OCI-LY7 (cell line): ENCODE measurements around the gene RFX2. TPM values are rescaled to one million over a fixed set of nuclear protein-coding genes. Genes with fewer than 3 reads are reported as not detected.

Experiments
- BruUV-seq: library from RNA; stranded (reverse); fragments of 400-500 nt; replicated peaks from 2 replicates; lab custom pipeline; 2021; lab: Mats Ljungman, UMichigan
- CTCF ChIA-PET: fragments of 300-600 bp; sonication (Branson Sonifier 250); formaldehyde crosslinking; loops from one replicate; lab custom pipeline; 2022; ENCODE audit warnings: antibody characterized with exemption; ENCODE audit not compliant: unreplicated experiment; lab: Charles Lee
- POLR2A ChIA-PET: fragments of 300-600 bp; sonication (Branson Sonifier 250); formaldehyde crosslinking; loops from one replicate; lab custom pipeline; 2022; ENCODE audit warnings: antibody characterized with exemption; lab: Charles Lee
- DNase-seq: peaks from one replicate; pipeline ENCODE4 v3.0.0-alpha.2; 2015; ENCODE audit warnings: low spot score
- H2AFZ ChIP-seq: fragments of 200-600 bp; sonication (generic), shearing (Covaris generic); 2 replicates; pipeline ENCODE4 v1.6.1; 2014; ENCODE audit warnings: mild to moderate bottlenecking, antibody characterized with exemption, low read length, moderate library complexity
- H3K27ac ChIP-seq: fragments of 200-600 bp; sonication (generic); 2 replicates; pipeline ENCODE4 v1.5.1; 2014; ENCODE audit warnings: mixed run types, low read depth, mild to moderate bottlenecking, moderate library complexity, low read length, inconsistent platforms; ENCODE audit not compliant: poor library complexity, severe bottlenecking
- H3K36me3 ChIP-seq: fragments of 200-600 bp; sonication (generic); 2 replicates; pipeline ENCODE4 v1.6.1; 2014; ENCODE audit warnings: mild to moderate bottlenecking, antibody characterized with exemption, low read length, moderate library complexity, mixed read lengths; ENCODE audit not compliant: insufficient read depth
- H3K4me1 ChIP-seq: fragments of 200-600 bp; sonication (generic); 2 replicates; pipeline ENCODE4 v1.5.1; 2014; ENCODE audit warnings: mild to moderate bottlenecking, low read length; ENCODE audit not compliant: insufficient read depth, poor library complexity, severe bottlenecking
- H3K4me2 ChIP-seq: fragments of 200-600 bp; sonication (generic); 2 replicates; pipeline ENCODE4 v1.6.1; 2014; ENCODE audit warnings: mild to moderate bottlenecking, low read length
- H3K4me3 ChIP-seq: fragments of 200-600 bp; sonication (generic); 2 replicates; pipeline ENCODE4 v1.5.1; 2014; ENCODE audit warnings: mild to moderate bottlenecking, low read depth, low read length; ENCODE audit not compliant: poor library complexity, severe bottlenecking
- H3K79me2 ChIP-seq: fragments of 200-600 bp; sonication (generic); 2 replicates; pipeline ENCODE4 v1.6.1; 2016; ENCODE audit warnings: low read depth, mild to moderate bottlenecking, low read length, moderate library complexity, mixed read lengths; ENCODE audit not compliant: insufficient read depth
- H3K9me2 ChIP-seq: fragments of 200-600 bp; sonication (generic); 2 replicates; pipeline ENCODE4 v1.6.1; 2016; ENCODE audit warnings: mild to moderate bottlenecking, low read length, mixed read lengths; ENCODE audit not compliant: insufficient read depth
- H3K9me3 ChIP-seq: fragments of 200-600 bp; sonication (generic); 2 replicates; pipeline ENCODE4 v1.6.1; 2014; ENCODE audit warnings: mild to moderate bottlenecking, mixed run types, low read length, mixed read lengths
- H4K20me1 ChIP-seq: fragments of 200-600 bp; sonication (generic); 2 replicates; pipeline ENCODE4 v1.6.1; 2014; ENCODE audit warnings: mild to moderate bottlenecking, antibody characterized with exemption, low read length, moderate library complexity, mixed read lengths; ENCODE audit not compliant: insufficient read depth
- EZH2phosphoT487 ChIP-seq: fragments of 200-600 bp; sonication (generic); IDR thresholded peaks from 2 replicates; pipeline ENCODE4 v1.6.1; 2018; ENCODE audit warnings: low read depth, borderline replicate concordance, mild to moderate bottlenecking, mixed run types, antibody characterized with exemption, low read length, moderate library complexity, mixed read lengths
- intact Hi-C: fragments of 100-400 bp; cut with micrococcal nuclease; formaldehyde crosslinking; loops from one replicate; pipeline ENCODE4 v1.10.0; 2022; ENCODE audit not compliant: unreplicated experiment
- total RNA-seq, 2 experiments: library from RNA; depleted of rRNA in 1 of 2; stranded (reverse); fragments of >200 nt in 1 of 2; shearing (Covaris generic) in 1 of 2; gene quantifications; 2 replicates each; pipeline ENCODE4 v1.2.3, GENCODE V29; 2014 to 2022
- TF ChIP-seq, protein P1 (sequence below): fragments of 200-600 bp; sonication (generic); conservative IDR thresholded peaks from 2 replicates; pipeline ENCODE4 v1.5.1; 2014; ENCODE audit warnings: mild to moderate bottlenecking, antibody characterized with exemption, low read length, moderate library complexity, mixed read lengths

The RFX2 gene
- total RNA-seq, 2 experiments from 2014 or later: 11.0 to 11.8 TPM

GRCh38 chr19:5956323-5956722 is 154.0 kb downstream of the RFX2 start:
- Histone ChIP-seq H3K9me2 (no peaks in the 10 kb centered on the region), H4K20me1 (no peaks in the 10 kb centered on the region; the same call in 1 of the 2 replicates), H3K4me3 (no peak overlapping the region), H3K4me2 (no peak overlapping the region), H3K9me3 (no peaks in the 10 kb centered on the region), H3K79me2 (peaks cover 97% of the 10 kb centered on the region), H2AFZ (no peak overlapping the region), H3K36me3 (peaks cover 27% of the 10 kb centered on the region; the same call in 1 of the 2 replicates), H3K27ac (peak overlapping the region; percentile 6), H3K4me1 (peaks cover 56% of the 10 kb centered on the region)
- ChIA-PET POLR2A (no interaction called here), CTCF (no interaction called here)
- no peak for DNase-seq
- no TSS peak for BruUV-seq
- intact Hi-C loops: no loop called here
- TF ChIP-seq, protein P1, sequence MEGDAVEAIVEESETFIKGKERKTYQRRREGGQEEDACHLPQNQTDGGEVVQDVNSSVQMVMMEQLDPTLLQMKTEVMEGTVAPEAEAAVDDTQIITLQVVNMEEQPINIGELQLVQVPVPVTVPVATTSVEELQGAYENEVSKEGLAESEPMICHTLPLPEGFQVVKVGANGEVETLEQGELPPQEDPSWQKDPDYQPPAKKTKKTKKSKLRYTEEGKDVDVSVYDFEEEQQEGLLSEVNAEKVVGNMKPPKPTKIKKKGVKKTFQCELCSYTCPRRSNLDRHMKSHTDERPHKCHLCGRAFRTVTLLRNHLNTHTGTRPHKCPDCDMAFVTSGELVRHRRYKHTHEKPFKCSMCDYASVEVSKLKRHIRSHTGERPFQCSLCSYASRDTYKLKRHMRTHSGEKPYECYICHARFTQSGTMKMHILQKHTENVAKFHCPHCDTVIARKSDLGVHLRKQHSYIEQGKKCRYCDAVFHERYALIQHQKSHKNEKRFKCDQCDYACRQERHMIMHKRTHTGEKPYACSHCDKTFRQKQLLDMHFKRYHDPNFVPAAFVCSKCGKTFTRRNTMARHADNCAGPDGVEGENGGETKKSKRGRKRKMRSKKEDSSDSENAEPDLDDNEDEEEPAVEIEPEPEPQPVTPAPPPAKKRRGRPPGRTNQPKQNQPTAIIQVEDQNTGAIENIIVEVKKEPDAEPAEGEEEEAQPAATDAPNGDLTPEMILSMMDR: no peak
- no peak for TF ChIP-seq EZH2phosphoT487

GRCh38 chr19:5955636-5955935 is 154.7 kb downstream of the RFX2 start:
- no peak overlapping the region for H3K27ac ChIP-seq
- peaks cover 98% of the 10 kb centered on the region for H3K79me2 ChIP-seq
- H2AFZ ChIP-seq: no peak overlapping the region
- no peak overlapping the region for H3K4me2 ChIP-seq
- intact Hi-C loops: no loop called here
- no peak for TF ChIP-seq EZH2phosphoT487
- TF ChIP-seq, protein P1: no peak
- ChIA-PET POLR2A (no interaction called here), CTCF (no interaction called here)
- H3K9me3 ChIP-seq: no peaks in the 10 kb centered on the region
- peaks cover 63% of the 10 kb centered on the region for H3K4me1 ChIP-seq
- H3K9me2 ChIP-seq: no peaks in the 10 kb centered on the region
- peaks cover 33% of the 10 kb centered on the region; the same call in 1 of the 2 replicates for H3K36me3 ChIP-seq
- no peak for DNase-seq
- no peak overlapping the region for H3K4me3 ChIP-seq
- BruUV-seq: no TSS peak
- H4K20me1 ChIP-seq: no peaks in the 10 kb centered on the region; the same call in 1 of the 2 replicates

DNA sequence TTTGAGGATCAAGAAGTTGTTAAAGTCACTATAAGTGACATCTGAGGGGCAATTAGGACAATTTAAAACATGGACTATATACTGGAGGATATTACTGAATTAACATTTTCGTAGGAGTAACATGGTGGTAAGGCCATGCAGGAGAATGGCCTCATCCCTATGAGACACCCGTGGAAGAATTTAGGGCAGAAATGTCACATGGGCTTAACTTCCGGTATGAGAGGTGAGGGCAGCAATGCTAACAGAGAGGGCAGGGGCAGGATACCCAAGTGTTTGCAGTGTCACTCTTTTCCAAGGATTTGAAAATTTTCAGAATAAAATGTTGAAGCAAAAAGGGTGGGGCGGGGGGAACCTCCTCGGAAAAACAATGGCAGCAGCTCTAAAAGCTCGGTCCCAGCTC is 156.0 kb downstream of the RFX2 start:
- ChIA-PET CTCF (no interaction called here), POLR2A (no interaction called here)
- intact Hi-C loops: loop anchor here (5.0 kb wide), 1 partner anchor 52 kb away; the partner anchor contains the start of genes NDUFA11 and VMAC
- peak overlapping the region; percentile 80; the same call in 1 of the 2 replicates for H3K4me2 ChIP-seq
- H3K27ac ChIP-seq: peak overlapping the region; percentile 96
- H3K9me2 ChIP-seq: no peaks in the 10 kb centered on the region
- peaks cover 93% of the 10 kb centered on the region for H3K79me2 ChIP-seq
- H3K36me3 ChIP-seq: peaks cover 34% of the 10 kb centered on the region; the same call in 1 of the 2 replicates
- H4K20me1 ChIP-seq: no peaks in the 10 kb centered on the region; the same call in 1 of the 2 replicates
- no TSS peak for BruUV-seq
- no peak overlapping the region for H2AFZ ChIP-seq
- H3K4me3 ChIP-seq: no peak overlapping the region
- H3K9me3 ChIP-seq: no peaks in the 10 kb centered on the region
- peaks cover 76% of the 10 kb centered on the region for H3K4me1 ChIP-seq
- TF ChIP-seq, protein P1: no peak
- no peak for TF ChIP-seq EZH2phosphoT487
- DNase-seq: no peak
